Measurements from ENCODE around the gene PRSS12. TPM values are rescaled to one million over a fixed set of nuclear protein-coding genes. Genes with fewer than 3 reads are reported as not detected.
"Not testable (repeated sequence)": the region's sequence is repeated elsewhere in the genome, so short reads cannot be mapped to it uniquely, and the experiment has no call there.

The PRSS12 gene
- total RNA-seq, 1 experiment from 2014 or later, result 3.1 TPM

GRCh38 chr4:118270492-118270891 is 82.3 kb downstream of the PRSS12 start:
- peak; percentile 58 for DNase-seq (ENCODE audit: low spot score)
- intact Hi-C loops (cut with micrococcal nuclease; ENCODE audit: unreplicated experiment), result loop anchor here (5.0 to 10.0 kb wide), 3 partner anchors 193 to 1916 kb away; no protein-coding TSS in a partner anchor
- no peaks in the 10 kb centered on the region for H3K4me1 ChIP-seq (ENCODE audit: insufficient read depth, low read length, poor library complexity, severe bottlenecking)
- no peaks in the 10 kb centered on the region for H3K36me3 ChIP-seq (ENCODE audit: insufficient read depth, low read length, poor library complexity, severe bottlenecking)
- POLR2A ChIA-PET (ENCODE audit: low non-redundant PET), result no interaction called here
- TF ChIP-seq CTCF (conservative IDR thresholded peaks at IDR 0.05; ENCODE audit: low read depth, low read length) (peak; percentile 73), EZH2 (IDR thresholded peaks at IDR 0.05; ENCODE audit: borderline replicate concordance, low read depth, low read length, poor library complexity, severe bottlenecking) (no peak)
- no TSS peak for BruUV-seq (replicated peaks)
- CTCF ChIA-PET, result interaction anchor here (0.5 kb wide), 1 partner anchor 83 kb away, joined by 3 read pairs; no protein-coding TSS in a partner anchor
- no peaks in the 10 kb centered on the region for H3K27me3 ChIP-seq (replicated peaks; ENCODE audit: insufficient read depth, low read depth, low read length, poor library complexity)
- no peak overlapping the region for H3K27ac ChIP-seq (ENCODE audit: low read depth, low read length, poor library complexity, severe bottlenecking)
- no peak overlapping the region for H3K4me3 ChIP-seq (ENCODE audit: low read depth, low read length, poor library complexity, severe bottlenecking)
- H3K9me3 ChIP-seq (ENCODE audit: low read depth, low read length, poor library complexity, severe bottlenecking), result no peaks in the 10 kb centered on the region

- intact Hi-C loops (cut with micrococcal nuclease; ENCODE audit: unreplicated experiment), result no loop called here
- no peak overlapping the region for H3K27ac ChIP-seq (ENCODE audit: low read depth, low read length, poor library complexity, severe bottlenecking)
- H3K4me3 ChIP-seq (ENCODE audit: low read depth, low read length, poor library complexity, severe bottlenecking), result no peak overlapping the region
- no peaks in the 10 kb centered on the region for H3K9me3 ChIP-seq (ENCODE audit: low read depth, low read length, poor library complexity, severe bottlenecking)
- TF ChIP-seq EZH2 (IDR thresholded peaks at IDR 0.05; ENCODE audit: borderline replicate concordance, low read depth, low read length, poor library complexity, severe bottlenecking) (no peak), CTCF (conservative IDR thresholded peaks at IDR 0.05; ENCODE audit: low read depth, low read length) (no peak)
- BruUV-seq (replicated peaks), result no TSS peak
- no peaks in the 10 kb centered on the region for H3K4me1 ChIP-seq (ENCODE audit: insufficient read depth, low read length, poor library complexity, severe bottlenecking)
- ChIA-PET CTCF (no interaction called here), POLR2A (ENCODE audit: low non-redundant PET) (no interaction called here)
- H3K36me3 ChIP-seq (ENCODE audit: insufficient read depth, low read length, poor library complexity, severe bottlenecking), result no peaks in the 10 kb centered on the region
- DNase-seq (ENCODE audit: low spot score), result no peak
- no peaks in the 10 kb centered on the region for H3K27me3 ChIP-seq (replicated peaks; ENCODE audit: insufficient read depth, low read depth, low read length, poor library complexity)
Measured at GRCh38 chr4:118268780-118269179, 84.0 kb downstream of the PRSS12 start.

DNA sequence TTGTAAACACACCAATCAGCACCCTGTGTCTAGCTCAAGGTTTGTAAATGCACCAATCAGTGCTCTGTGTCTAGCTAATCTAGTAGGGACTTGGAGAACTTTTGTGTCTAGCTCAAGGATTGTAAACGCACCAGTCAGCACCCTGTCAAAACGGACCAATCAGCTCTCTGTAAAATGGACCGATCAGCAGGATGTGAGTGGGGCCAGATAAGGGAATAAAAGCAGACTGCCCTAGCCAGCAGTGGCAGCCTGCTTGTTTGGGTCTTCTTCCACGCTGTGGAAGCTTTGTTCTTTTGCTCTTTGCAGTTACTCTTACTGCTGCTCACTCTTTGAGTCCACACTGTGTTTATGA is 86.7 kb downstream of the PRSS12 start:
- BruUV-seq (replicated peaks); H3K27ac ChIP-seq (ENCODE audit: low read depth, low read length, poor library complexity, severe bottlenecking); H3K9me3 ChIP-seq (ENCODE audit: low read depth, low read length, poor library complexity, severe bottlenecking); intact Hi-C loops (cut with micrococcal nuclease; ENCODE audit: unreplicated experiment); DNase-seq (ENCODE audit: low spot score); H3K4me3 ChIP-seq (ENCODE audit: low read depth, low read length, poor library complexity, severe bottlenecking); H3K36me3 ChIP-seq (ENCODE audit: insufficient read depth, low read length, poor library complexity, severe bottlenecking); POLR2A ChIA-PET (ENCODE audit: low non-redundant PET); H3K4me1 ChIP-seq (ENCODE audit: insufficient read depth, low read length, poor library complexity, severe bottlenecking); H3K27me3 ChIP-seq (replicated peaks; ENCODE audit: insufficient read depth, low read depth, low read length, poor library complexity): not testable (repeated sequence)
- CTCF ChIA-PET, result interaction anchor here (0.5 kb wide), 1 partner anchor 196 kb away, joined by 3 read pairs; no protein-coding TSS in a partner anchor

GRCh38 chr4:118265312-118266144 is 87.3 kb downstream of the PRSS12 start:
- Histone ChIP-seq H3K9me3 (ENCODE audit: low read depth, low read length, poor library complexity, severe bottlenecking) (no peaks in the 10 kb centered on the region), H3K36me3 (ENCODE audit: insufficient read depth, low read length, poor library complexity, severe bottlenecking) (no peaks in the 10 kb centered on the region), H3K4me1 (ENCODE audit: insufficient read depth, low read length, poor library complexity, severe bottlenecking) (no peaks in the 10 kb centered on the region), H3K4me3 (ENCODE audit: low read depth, low read length, poor library complexity, severe bottlenecking) (no peak overlapping the region), H3K27ac (ENCODE audit: low read depth, low read length, poor library complexity, severe bottlenecking) (no peak overlapping the region), H3K27me3 (replicated peaks; ENCODE audit: insufficient read depth, low read depth, low read length, poor library complexity) (no peaks in the 10 kb centered on the region)
- intact Hi-C loops (cut with micrococcal nuclease; ENCODE audit: unreplicated experiment), result no loop called here
- POLR2A ChIA-PET (ENCODE audit: low non-redundant PET), result no interaction called here
- TF ChIP-seq CTCF (conservative IDR thresholded peaks at IDR 0.05; ENCODE audit: low read depth, low read length) (no peak), EZH2 (IDR thresholded peaks at IDR 0.05; ENCODE audit: borderline replicate concordance, low read depth, low read length, poor library complexity, severe bottlenecking) (no peak)
- no TSS peak for BruUV-seq (replicated peaks)
- no peak for DNase-seq (ENCODE audit: low spot score)
- CTCF ChIA-PET, result no interaction called here

Measured in A673 (cell line).